ENCODE results near the gene FAM3A. TPM values are rescaled to one million over a fixed set of nuclear protein-coding genes. Genes with fewer than 3 reads are reported as not detected.
"Not testable (repeated sequence)": the region's sequence is repeated elsewhere in the genome, so short reads cannot be mapped to it uniquely, and the experiment has no call there.

The FAM3A gene
- total RNA-seq, 8 experiments from 2014 or later, result 18.2 to 36.6 (median 22.6) TPM

DNA sequence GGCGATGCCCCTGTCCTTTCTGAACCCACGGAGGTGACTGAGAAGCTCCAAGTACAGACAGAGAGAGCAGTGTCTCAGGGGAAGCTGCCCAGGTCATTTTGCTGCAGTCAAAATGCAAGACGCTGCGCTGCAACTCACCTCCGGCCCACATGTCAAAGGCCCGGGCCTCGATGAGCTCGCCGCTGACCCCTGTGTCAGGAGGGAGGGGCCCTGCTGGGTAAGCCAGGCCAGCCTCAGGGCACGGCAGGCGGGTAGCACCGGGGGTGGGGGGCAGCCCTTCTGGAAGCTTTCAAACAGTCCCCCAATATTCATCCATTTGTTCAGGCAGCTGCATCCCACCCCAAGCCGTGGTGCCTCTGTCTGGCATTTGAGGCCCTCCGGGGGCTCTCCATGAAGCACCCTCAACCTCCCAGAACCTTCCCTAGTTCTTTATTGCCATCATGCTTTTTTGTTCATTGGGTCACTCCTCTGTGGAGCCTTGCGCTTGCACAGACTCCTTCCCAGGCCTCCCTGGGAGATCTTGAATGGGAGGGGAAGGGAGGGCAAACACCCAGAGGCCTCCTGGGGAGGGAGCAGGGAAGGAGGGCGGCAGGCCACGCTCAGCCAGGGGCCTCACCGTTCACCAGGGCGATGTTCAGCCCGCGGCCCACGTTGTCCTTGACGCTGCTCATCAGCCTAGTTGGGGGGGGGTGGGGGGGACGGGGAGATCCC is 8.2 kb downstream of the FAM3A start:
- peak in 5 of 8 experiments; percentile 32 to 62 (median 53) for ATAC-seq (replicated peaks in 6 of 8)
- in situ Hi-C loops (cut with MboI; ENCODE audit: low pct_unique_long_range_greater_than_20kb in 2 of 9, low sequenced_read_pairs in 9 of 9, unreplicated experiment in 9 of 9), result no loop called here
- Histone ChIP-seq H3K4me3 (no peak overlapping the region), H3K4me1 (replicated peaks in 1 of 2) (no peaks in the 10 kb centered on the region), H3K27ac (no peak overlapping the region)
- 70% methylated on average over 2 of the region's 24 CpGs; no CpG with 5 or more reads in 9 of the 10 experiments for WGBS, 10 experiments

GRCh38 chrX:154506483-154507332 is 9.3 kb downstream of the FAM3A start:
- Histone ChIP-seq H3K27ac (no peak overlapping the region), H3K4me3 (no peak overlapping the region), H3K4me1 (replicated peaks in 1 of 2) (no peaks in the 10 kb centered on the region)
- in situ Hi-C loops (cut with MboI; ENCODE audit: low pct_unique_long_range_greater_than_20kb in 2 of 9, low sequenced_read_pairs in 9 of 9, unreplicated experiment in 9 of 9), result no loop called here
- WGBS, 10 experiments, result 46 to 64% methylated on average over 2 to 5 of the region's 37 CpGs; no CpG with 5 or more reads in 8 of the 10 experiments
- peak in 1 of 8 experiments; percentile 14 for ATAC-seq (replicated peaks in 6 of 8)

DNA sequence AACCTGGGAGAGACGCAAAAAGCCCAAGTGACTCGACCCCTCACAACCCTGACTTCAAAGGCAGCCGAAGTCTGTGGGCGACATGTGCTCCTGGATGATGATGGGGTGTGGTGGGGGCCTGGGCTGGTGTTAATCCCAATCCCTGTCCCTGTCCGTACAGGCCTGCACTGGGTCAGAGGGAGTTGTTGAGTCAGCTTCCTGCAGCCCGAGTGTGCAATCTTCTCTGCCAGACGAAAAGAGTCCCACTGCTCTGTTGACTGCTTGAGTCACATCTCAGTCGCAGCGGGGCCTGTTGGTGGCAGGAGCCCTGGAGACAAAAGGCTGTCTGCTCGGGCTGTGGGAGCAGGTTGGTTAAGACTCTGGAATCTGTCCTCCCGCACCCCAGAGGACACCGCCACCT is 10.3 kb downstream of the FAM3A start:
- H3K27ac ChIP-seq, result no peak overlapping the region
- ATAC-seq (replicated peaks in 6 of 8), result peak in 4 of 8 experiments; percentile 50 to 77 (median 64)

GRCh38 chrX:154502989-154503388 is 13.0 kb downstream of the FAM3A start:
- Histone ChIP-seq H3K27ac (no peak overlapping the region), H3K4me3 (no peak overlapping the region), H3K4me1 (replicated peaks in 1 of 2) (no peaks in the 10 kb centered on the region)
- no peak for ATAC-seq (replicated peaks in 6 of 8)
- WGBS, 10 experiments, result 49 to 80% methylated on average over 1 to 3 of the region's 3 CpGs; no CpG with 5 or more reads in 8 of the 10 experiments
- in situ Hi-C loops (cut with MboI; ENCODE audit: low pct_unique_long_range_greater_than_20kb in 2 of 9, low sequenced_read_pairs in 9 of 9, unreplicated experiment in 9 of 9), result no loop called here

More for the DNA sequence above, 10.3 kb downstream of the FAM3A start:
- in situ Hi-C loops (cut with MboI; ENCODE audit: low pct_unique_long_range_greater_than_20kb in 2 of 9, low sequenced_read_pairs in 9 of 9, unreplicated experiment in 9 of 9), result no loop called here
- Histone ChIP-seq H3K4me1 (replicated peaks in 1 of 2) (no peaks in the 10 kb centered on the region), H3K4me3 (no peak overlapping the region)
- 80 to 100% methylated on average over 1 to 2 of the region's 12 CpGs; no CpG with 5 or more reads in 8 of the 10 experiments for WGBS, 10 experiments

- WGBS, 10 experiments, result 40 to 100% (median 70%) methylated on average over 1 to 5 of the region's 8 CpGs; no CpG with 5 or more reads in 4 of the 10 experiments
- in situ Hi-C loops (cut with MboI; ENCODE audit: low pct_unique_long_range_greater_than_20kb in 2 of 9, low sequenced_read_pairs in 9 of 9, unreplicated experiment in 9 of 9), result no loop called here
- H3K27ac ChIP-seq, result no peak overlapping the region
- no peak for ATAC-seq (replicated peaks in 6 of 8)
- H3K4me3 ChIP-seq, result no peak overlapping the region
- H3K4me1 ChIP-seq (replicated peaks in 1 of 2), result no peaks in the 10 kb centered on the region
Measured at GRCh38 chrX:154502098-154502497, 13.9 kb downstream of the FAM3A start.

DNA sequence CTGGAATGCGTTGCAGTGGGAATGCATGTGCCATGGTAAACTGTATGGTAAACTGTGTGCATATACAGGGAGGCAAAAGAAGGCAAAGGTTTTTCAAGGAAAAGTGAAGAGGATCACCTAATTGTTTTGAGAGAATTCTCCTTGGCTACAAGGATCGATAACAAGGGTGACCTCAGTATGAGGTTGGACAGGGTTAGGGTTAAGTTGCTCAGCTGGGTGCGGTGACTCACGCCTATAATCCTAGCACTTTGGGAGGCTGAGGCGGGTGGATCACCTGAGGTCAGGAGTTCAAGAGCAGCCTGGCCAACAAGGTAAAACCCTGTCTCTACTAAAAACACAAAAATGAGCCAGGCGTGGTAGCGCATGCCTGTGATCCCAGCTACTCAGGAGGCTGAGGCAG is 14.6 kb downstream of the FAM3A start:
- H3K4me1 ChIP-seq (replicated peaks in 1 of 2); H3K4me3 ChIP-seq; ATAC-seq (replicated peaks in 6 of 8); in situ Hi-C loops (cut with MboI; ENCODE audit: low pct_unique_long_range_greater_than_20kb in 2 of 9, low sequenced_read_pairs in 9 of 9, unreplicated experiment in 9 of 9); H3K27ac ChIP-seq: not testable (repeated sequence)
- 20 to 83% methylated on average over 3 to 5 of the region's 7 CpGs; no CpG with 5 or more reads in 8 of the 10 experiments for WGBS, 10 experiments

DNA sequence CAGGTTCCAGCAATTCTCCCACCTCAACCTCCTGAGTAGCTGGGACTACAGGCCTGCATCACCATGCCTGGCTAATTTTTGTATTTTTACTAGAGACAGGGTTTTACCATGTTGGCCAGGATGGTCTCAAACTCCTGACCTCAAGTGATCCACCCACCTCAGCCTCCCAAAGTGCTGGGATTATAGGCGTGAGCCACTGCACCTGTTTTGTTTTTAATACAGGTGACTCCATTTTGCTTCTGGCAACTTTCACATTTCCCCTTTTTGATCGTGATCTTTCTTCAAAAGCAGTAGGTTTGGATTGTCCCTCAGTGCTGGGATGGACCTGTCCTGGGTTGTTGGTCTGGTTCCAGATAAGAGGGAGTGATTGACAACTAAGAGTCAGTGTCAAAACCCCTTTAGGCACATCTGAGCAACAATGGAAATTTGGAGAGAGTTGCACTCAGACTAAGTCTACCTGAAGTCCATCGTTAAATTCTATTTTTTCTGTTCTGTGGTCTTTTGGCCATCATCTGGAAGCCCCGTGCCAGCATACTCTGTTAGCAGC is 19.4 kb downstream of the FAM3A start:
- in situ Hi-C loops (cut with MboI; ENCODE audit: low pct_unique_long_range_greater_than_20kb in 2 of 9, low sequenced_read_pairs in 9 of 9, unreplicated experiment in 9 of 9); H3K27ac ChIP-seq; H3K4me3 ChIP-seq; ATAC-seq (replicated peaks in 6 of 8); H3K4me1 ChIP-seq (replicated peaks in 1 of 2): not testable (repeated sequence)
- 37% methylated on average over 3 of the region's 4 CpGs; no CpG with 5 or more reads in 9 of the 10 experiments for WGBS, 10 experiments

DNA sequence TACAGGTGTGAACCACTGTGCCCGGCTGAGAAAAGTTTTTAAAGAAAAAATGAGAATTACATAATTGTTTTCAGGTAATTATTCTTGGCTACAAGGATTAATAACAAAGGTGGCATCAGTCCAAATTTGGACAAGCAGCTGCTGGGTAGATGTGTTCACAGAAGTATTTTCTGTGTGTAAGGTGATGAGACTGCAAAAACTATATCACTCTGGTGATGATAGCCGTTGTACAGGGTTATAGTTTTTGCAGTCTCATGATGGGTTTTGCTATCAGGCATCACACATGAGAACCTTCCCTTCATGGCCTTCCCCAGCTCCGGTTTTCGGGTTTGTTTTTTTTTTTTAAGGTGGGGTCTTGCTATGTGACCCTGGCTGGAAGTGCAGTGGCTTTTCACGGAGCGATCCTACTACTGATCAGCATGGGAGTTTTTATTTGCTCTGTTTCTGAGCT is 20.5 kb downstream of the FAM3A start:
- no peaks in the 10 kb centered on the region for H3K4me1 ChIP-seq (replicated peaks in 1 of 2)
- ATAC-seq (replicated peaks in 6 of 8), result no peak
- 42 to 100% (median 82%) methylated on average over 1 to 6 of the region's 6 CpGs; no CpG with 5 or more reads in 3 of the 10 experiments for WGBS, 10 experiments
- H3K4me3 ChIP-seq, result no peak overlapping the region
- in situ Hi-C loops (cut with MboI; ENCODE audit: low pct_unique_long_range_greater_than_20kb in 2 of 9, low sequenced_read_pairs in 9 of 9, unreplicated experiment in 9 of 9), result no loop called here
- no peak overlapping the region for H3K27ac ChIP-seq

GRCh38 chrX:154494715-154495114 is 21.3 kb downstream of the FAM3A start:
- Histone ChIP-seq H3K27ac (no peak overlapping the region), H3K4me3 (no peak overlapping the region), H3K4me1 (replicated peaks in 1 of 2) (peaks cover 0 to 1% of the 10 kb centered on the region in 2 donors)
- WGBS, 10 experiments, result 20 to 52% (median 42%) methylated on average over 1 to 3 of the region's 3 CpGs; no CpG with 5 or more reads in 7 of the 10 experiments
- ATAC-seq (replicated peaks in 6 of 8), result no peak
- in situ Hi-C loops (cut with MboI; ENCODE audit: low pct_unique_long_range_greater_than_20kb in 2 of 9, low sequenced_read_pairs in 9 of 9, unreplicated experiment in 9 of 9), result no loop called here

- Histone ChIP-seq H3K4me3 (peak within 1 kb of the TSS; percentile 51 to 97 (median 77)), H3K27ac (peak within 1 kb of the TSS; percentile 89), H3K4me1 (replicated peaks in 1 of 2) (peaks cover 4 to 11% of the 10 kb centered on the region in 2 donors)
- in situ Hi-C loops (cut with MboI; ENCODE audit: low pct_unique_long_range_greater_than_20kb in 2 of 9, low sequenced_read_pairs in 9 of 9, unreplicated experiment in 9 of 9), result no loop called here
- peak; percentile 83 to 92 (median 86) for ATAC-seq (replicated peaks in 6 of 8)
- WGBS, 10 experiments, result 0% methylated on average over 3 to 4 of the region's 71 CpGs; no CpG with 5 or more reads in 8 of the 10 experiments
Measured at GRCh38 chrX:154490414-154491083, 25.5 kb downstream of the FAM3A start, which contains the start of gene SLC10A3. Gene SLC10A3, minus strand, starts transcription at chrX:154490629. Its CDS starts 1,689 bp downstream, at chrX:154488940.

- ATAC-seq (replicated peaks in 6 of 8), result peak in 7 of 8 experiments; percentile 0 to 15 (median 1)
- peak overlapping the region; percentile 51 to 97 (median 77) for H3K4me3 ChIP-seq
- in situ Hi-C loops (cut with MboI; ENCODE audit: low pct_unique_long_range_greater_than_20kb in 2 of 9, low sequenced_read_pairs in 9 of 9, unreplicated experiment in 9 of 9), result no loop called here
- peak overlapping the region; percentile 78 to 89 for H3K27ac ChIP-seq
- WGBS, 10 experiments, result no CpG with 5 or more reads among the region's 19 CpGs
- peaks cover 9 to 17% of the 10 kb centered on the region in 2 donors for H3K4me1 ChIP-seq (replicated peaks in 1 of 2)
Measured at GRCh38 chrX:154490021-154490413, 26.0 kb downstream of the FAM3A start.

DNA sequence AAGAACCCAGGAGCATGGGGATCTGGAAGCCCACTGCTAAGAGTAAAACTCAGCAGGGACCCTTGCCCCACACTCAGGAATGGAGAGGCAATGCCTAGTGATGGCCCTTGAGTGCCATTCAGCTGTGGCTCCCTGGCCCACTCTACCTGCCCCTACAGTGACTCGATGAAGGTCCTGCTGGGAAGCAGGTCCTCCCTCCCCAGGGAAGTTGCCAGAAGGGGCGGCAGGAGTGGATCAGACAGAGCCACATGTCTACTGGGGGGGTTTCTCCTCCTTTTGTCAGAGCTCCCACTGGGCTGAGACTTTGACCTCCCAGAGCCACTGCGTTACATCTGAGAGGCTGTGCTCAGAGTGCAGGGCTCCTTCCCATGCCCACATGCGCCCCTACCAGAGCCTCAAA is 26.9 kb downstream of the FAM3A start:
- WGBS, 10 experiments, result 67% methylated on average over 1 of the region's 4 CpGs; no CpG with 5 or more reads in 9 of the 10 experiments
- in situ Hi-C loops (cut with MboI; ENCODE audit: low pct_unique_long_range_greater_than_20kb in 2 of 9, low sequenced_read_pairs in 9 of 9, unreplicated experiment in 9 of 9), result no loop called here
- Histone ChIP-seq H3K4me3 (peak overlapping the region in 2 of 5 donors; percentile 51 to 97), H3K4me1 (replicated peaks in 1 of 2) (peaks cover 14 to 23% of the 10 kb centered on the region in 2 donors), H3K27ac (no peak overlapping the region)
- ATAC-seq (replicated peaks in 6 of 8), result no peak
